GM12875 (cell line): ENCODE measurements around the gene TMEM139.

Experiments used
- H3K4me3 ChIP-seq: one replicate; pipeline ENCODE4 v1.5.1; 2011; ENCODE audit warnings: low read depth, low read length, control low read depth
- TF ChIP-seq, protein P1 (sequence below): IDR thresholded peaks from 2 replicates; pipeline ENCODE4 v1.5.1; 2011; ENCODE audit warnings: low read depth, mild to moderate bottlenecking, control low read depth, inconsistent platforms, low read length, moderate library complexity, borderline replicate concordance; ENCODE audit not compliant: insufficient read depth

TMEM139 gene

GRCh38 chr7:143240291-143241168 lies 44.2 kb upstream of the TMEM139 start:
- TF ChIP-seq, protein P1, sequence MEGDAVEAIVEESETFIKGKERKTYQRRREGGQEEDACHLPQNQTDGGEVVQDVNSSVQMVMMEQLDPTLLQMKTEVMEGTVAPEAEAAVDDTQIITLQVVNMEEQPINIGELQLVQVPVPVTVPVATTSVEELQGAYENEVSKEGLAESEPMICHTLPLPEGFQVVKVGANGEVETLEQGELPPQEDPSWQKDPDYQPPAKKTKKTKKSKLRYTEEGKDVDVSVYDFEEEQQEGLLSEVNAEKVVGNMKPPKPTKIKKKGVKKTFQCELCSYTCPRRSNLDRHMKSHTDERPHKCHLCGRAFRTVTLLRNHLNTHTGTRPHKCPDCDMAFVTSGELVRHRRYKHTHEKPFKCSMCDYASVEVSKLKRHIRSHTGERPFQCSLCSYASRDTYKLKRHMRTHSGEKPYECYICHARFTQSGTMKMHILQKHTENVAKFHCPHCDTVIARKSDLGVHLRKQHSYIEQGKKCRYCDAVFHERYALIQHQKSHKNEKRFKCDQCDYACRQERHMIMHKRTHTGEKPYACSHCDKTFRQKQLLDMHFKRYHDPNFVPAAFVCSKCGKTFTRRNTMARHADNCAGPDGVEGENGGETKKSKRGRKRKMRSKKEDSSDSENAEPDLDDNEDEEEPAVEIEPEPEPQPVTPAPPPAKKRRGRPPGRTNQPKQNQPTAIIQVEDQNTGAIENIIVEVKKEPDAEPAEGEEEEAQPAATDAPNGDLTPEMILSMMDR = peak; percentile 70
- no peak overlapping the region for H3K4me3 ChIP-seq

- TF ChIP-seq, protein P1 = no peak
- no peak overlapping the region for H3K4me3 ChIP-seq
Measured at GRCh38 chr7:143242306-143242705, 42.5 kb upstream of the TMEM139 start.

GRCh38 chr7:143243111-143243510 lies 41.6 kb upstream of the TMEM139 start:
- no peak overlapping the region for H3K4me3 ChIP-seq
- TF ChIP-seq, protein P1 = no peak

GRCh38 chr7:143243614-143244013 lies 41.1 kb upstream of the TMEM139 start:
- no peak overlapping the region for H3K4me3 ChIP-seq
- TF ChIP-seq, protein P1 = no peak

- TF ChIP-seq, protein P1 = no peak
Measured at GRCh38 chr7:143244321-143244720, 40.4 kb upstream of the TMEM139 start.

DNA sequence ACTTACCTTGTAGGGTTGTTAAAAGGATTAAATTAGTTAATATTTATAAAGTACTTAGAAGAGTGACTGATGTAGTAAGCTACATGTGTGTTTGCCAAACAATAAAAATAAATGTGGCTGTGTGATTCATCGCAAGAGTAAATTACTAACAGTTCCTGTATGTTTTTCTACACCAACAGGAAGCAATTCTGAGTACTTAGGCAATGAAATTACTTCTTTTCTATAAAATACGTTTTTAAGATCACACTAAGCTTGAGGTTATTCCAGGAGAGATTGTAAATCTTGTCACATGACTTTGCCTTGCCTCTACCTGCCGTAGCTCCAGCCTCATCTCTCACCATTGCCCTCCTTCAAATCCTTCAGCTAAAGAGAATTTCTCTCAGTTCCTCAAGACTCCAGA lies 39.6 kb upstream of the TMEM139 start:
- no peak overlapping the region for H3K4me3 ChIP-seq
- TF ChIP-seq, protein P1 = no peak

More at GRCh38 chr7:143244321-143244720, 40.4 kb upstream of the TMEM139 start:
- H3K4me3 ChIP-seq = no peak overlapping the region

DNA sequence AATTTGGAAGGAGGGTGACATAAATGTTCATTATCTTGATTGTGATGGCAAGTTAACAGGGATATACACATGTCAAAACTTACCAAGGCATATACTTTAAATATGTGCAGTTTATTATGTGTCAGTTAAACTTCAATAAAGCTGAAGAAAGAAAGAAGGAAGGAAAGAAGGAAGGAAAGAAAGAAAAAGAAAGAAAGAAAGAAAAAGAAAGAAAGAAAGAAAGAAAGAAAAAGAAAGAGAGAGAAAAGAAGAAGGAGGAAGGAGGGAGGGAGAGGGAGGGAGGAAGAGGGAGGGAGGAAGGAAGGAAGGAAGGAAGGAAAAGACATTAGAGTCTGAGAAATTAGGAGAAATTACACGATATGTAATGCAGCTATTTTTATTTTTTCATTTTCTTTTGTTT lies 37.4 kb upstream of the TMEM139 start:
- H3K4me3 ChIP-seq = no peak overlapping the region
- TF ChIP-seq, protein P1 = no peak
